ENCODE data around the gene PAPOLA.
"Not testable (repeated sequence)": the region's sequence is repeated elsewhere in the genome, so short reads cannot be mapped to it uniquely, and the experiment has no call there.

The PAPOLA gene

GRCh38 chr14:96501740-96502620, at the start of gene PAPOLA:
Gene PAPOLA, plus strand, starts transcription at chr14:96502382. Its CDS starts 211 bp downstream, at chr14:96502593.
- DNase-seq (ENCODE audit: low read depth in 1 of 2, low spot score in 1 of 2), result peak; percentile 91 to 94

GRCh38 chr14:96452684-96453083, 49.5 kb upstream of the PAPOLA start:
- DNase-seq (ENCODE audit: low read depth in 1 of 2, low spot score in 1 of 2), result no peak

- no peak for DNase-seq (ENCODE audit: low read depth in 1 of 2, low spot score in 1 of 2)
Measured at GRCh38 chr14:96455588-96455987, 46.6 kb upstream of the PAPOLA start.

GRCh38 chr14:96459851-96460250, 42.3 kb upstream of the PAPOLA start:
- no peak for DNase-seq (ENCODE audit: low read depth in 1 of 2, low spot score in 1 of 2)

GRCh38 chr14:96461950-96462798, 40.0 kb upstream of the PAPOLA start:
- DNase-seq (ENCODE audit: low read depth in 1 of 2, low spot score in 1 of 2), result no peak

GRCh38 chr14:96464136-96464535, 38.0 kb upstream of the PAPOLA start:
- DNase-seq (ENCODE audit: low read depth in 1 of 2, low spot score in 1 of 2), result no peak

- DNase-seq (ENCODE audit: low read depth in 1 of 2, low spot score in 1 of 2), result no peak
Measured at GRCh38 chr14:96466918-96467317, 35.3 kb upstream of the PAPOLA start.

- no peak for DNase-seq (ENCODE audit: low read depth in 1 of 2, low spot score in 1 of 2)
Measured at GRCh38 chr14:96470331-96470730, 31.9 kb upstream of the PAPOLA start.

- DNase-seq (ENCODE audit: low read depth in 1 of 2, low spot score in 1 of 2), result not testable (repeated sequence)
Measured at GRCh38 chr14:96470967-96471366, 31.2 kb upstream of the PAPOLA start.

- no peak for DNase-seq (ENCODE audit: low read depth in 1 of 2, low spot score in 1 of 2)
Measured at GRCh38 chr14:96478119-96478518, 24.1 kb upstream of the PAPOLA start.

- DNase-seq (ENCODE audit: low read depth in 1 of 2, low spot score in 1 of 2), result no peak
Measured at GRCh38 chr14:96479435-96480146, 22.6 kb upstream of the PAPOLA start.

- no peak for DNase-seq (ENCODE audit: low read depth in 1 of 2, low spot score in 1 of 2)
Measured at GRCh38 chr14:96481731-96482314, 20.4 kb upstream of the PAPOLA start.

- DNase-seq (ENCODE audit: low read depth in 1 of 2, low spot score in 1 of 2), result no peak
Measured at GRCh38 chr14:96482986-96483385, 19.2 kb upstream of the PAPOLA start.

- DNase-seq (ENCODE audit: low read depth in 1 of 2, low spot score in 1 of 2), result no peak
Measured at GRCh38 chr14:96484399-96484798, 17.8 kb upstream of the PAPOLA start.

- DNase-seq (ENCODE audit: low read depth in 1 of 2, low spot score in 1 of 2), result no peak
Measured at GRCh38 chr14:96486705-96487104, 15.5 kb upstream of the PAPOLA start.

- DNase-seq (ENCODE audit: low read depth in 1 of 2, low spot score in 1 of 2), result no peak
Measured at GRCh38 chr14:96489327-96489726, 12.9 kb upstream of the PAPOLA start.

GRCh38 chr14:96493178-96493577, 9.0 kb upstream of the PAPOLA start:
- DNase-seq (ENCODE audit: low read depth in 1 of 2, low spot score in 1 of 2), result no peak

- DNase-seq (ENCODE audit: low read depth in 1 of 2, low spot score in 1 of 2), result no peak
Measured at GRCh38 chr14:96494331-96494730, 7.9 kb upstream of the PAPOLA start.

- DNase-seq (ENCODE audit: low read depth in 1 of 2, low spot score in 1 of 2), result no peak
Measured at GRCh38 chr14:96497087-96497486, 5.1 kb upstream of the PAPOLA start.

- DNase-seq (ENCODE audit: low read depth in 1 of 2, low spot score in 1 of 2), result no peak
Measured at GRCh38 chr14:96497586-96497985, 4.6 kb upstream of the PAPOLA start.

GRCh38 chr14:96501217-96501739, 904 bp upstream of the PAPOLA start:
- no peak for DNase-seq (ENCODE audit: low read depth in 1 of 2, low spot score in 1 of 2)

Measured in activated T-helper 1 cell treated with anti-CD3 and anti-CD28 coated beads, Interleukin-2, amount 50 U/mL, for 16 hours (primary cell).